OCI-LY7 (cell line): Measurements from ENCODE around the gene GALNT4. TPM values are rescaled to one million over a fixed set of nuclear protein-coding genes. Genes with fewer than 3 reads are reported as not detected.

Experiments
- BruUV-seq: library from RNA; stranded (reverse); fragments of 400-500 nt; replicated peaks from 2 replicates; lab custom pipeline; 2021; lab: Mats Ljungman, UMichigan
- CTCF ChIA-PET: fragments of 300-600 bp; sonication (Branson Sonifier 250); formaldehyde crosslinking; loops from one replicate; lab custom pipeline; 2022; ENCODE audit warnings: antibody characterized with exemption; ENCODE audit not compliant: unreplicated experiment; lab: Charles Lee
- POLR2A ChIA-PET: fragments of 300-600 bp; sonication (Branson Sonifier 250); formaldehyde crosslinking; loops from one replicate; lab custom pipeline; 2022; ENCODE audit warnings: antibody characterized with exemption; lab: Charles Lee
- DNase-seq: peaks from one replicate; pipeline ENCODE4 v3.0.0-alpha.2; 2015; ENCODE audit warnings: low spot score
- H2AFZ ChIP-seq: fragments of 200-600 bp; sonication (generic), shearing (Covaris generic); 2 replicates; pipeline ENCODE4 v1.6.1; 2014; ENCODE audit warnings: mild to moderate bottlenecking, antibody characterized with exemption, low read length, moderate library complexity
- H3K27ac ChIP-seq: fragments of 200-600 bp; sonication (generic); 2 replicates; pipeline ENCODE4 v1.5.1; 2014; ENCODE audit warnings: mixed run types, low read depth, mild to moderate bottlenecking, moderate library complexity, low read length, inconsistent platforms; ENCODE audit not compliant: poor library complexity, severe bottlenecking
- H3K36me3 ChIP-seq: fragments of 200-600 bp; sonication (generic); 2 replicates; pipeline ENCODE4 v1.6.1; 2014; ENCODE audit warnings: mild to moderate bottlenecking, antibody characterized with exemption, low read length, moderate library complexity, mixed read lengths; ENCODE audit not compliant: insufficient read depth
- H3K4me1 ChIP-seq: fragments of 200-600 bp; sonication (generic); 2 replicates; pipeline ENCODE4 v1.5.1; 2014; ENCODE audit warnings: mild to moderate bottlenecking, low read length; ENCODE audit not compliant: insufficient read depth, poor library complexity, severe bottlenecking
- H3K4me2 ChIP-seq: fragments of 200-600 bp; sonication (generic); 2 replicates; pipeline ENCODE4 v1.6.1; 2014; ENCODE audit warnings: mild to moderate bottlenecking, low read length
- H3K4me3 ChIP-seq: fragments of 200-600 bp; sonication (generic); 2 replicates; pipeline ENCODE4 v1.5.1; 2014; ENCODE audit warnings: mild to moderate bottlenecking, low read depth, low read length; ENCODE audit not compliant: poor library complexity, severe bottlenecking
- H3K79me2 ChIP-seq: fragments of 200-600 bp; sonication (generic); 2 replicates; pipeline ENCODE4 v1.6.1; 2016; ENCODE audit warnings: low read depth, mild to moderate bottlenecking, low read length, moderate library complexity, mixed read lengths; ENCODE audit not compliant: insufficient read depth
- H3K9me2 ChIP-seq: fragments of 200-600 bp; sonication (generic); 2 replicates; pipeline ENCODE4 v1.6.1; 2016; ENCODE audit warnings: mild to moderate bottlenecking, low read length, mixed read lengths; ENCODE audit not compliant: insufficient read depth
- H3K9me3 ChIP-seq: fragments of 200-600 bp; sonication (generic); 2 replicates; pipeline ENCODE4 v1.6.1; 2014; ENCODE audit warnings: mild to moderate bottlenecking, mixed run types, low read length, mixed read lengths
- H4K20me1 ChIP-seq: fragments of 200-600 bp; sonication (generic); 2 replicates; pipeline ENCODE4 v1.6.1; 2014; ENCODE audit warnings: mild to moderate bottlenecking, antibody characterized with exemption, low read length, moderate library complexity, mixed read lengths; ENCODE audit not compliant: insufficient read depth
- CTCF ChIP-seq: fragments of 200-600 bp; sonication (generic); conservative IDR thresholded peaks from 2 replicates; pipeline ENCODE4 v1.5.1; 2014; ENCODE audit warnings: mild to moderate bottlenecking, antibody characterized with exemption, low read length, moderate library complexity, mixed read lengths
- EZH2phosphoT487 ChIP-seq: fragments of 200-600 bp; sonication (generic); IDR thresholded peaks from 2 replicates; pipeline ENCODE4 v1.6.1; 2018; ENCODE audit warnings: low read depth, borderline replicate concordance, mild to moderate bottlenecking, mixed run types, antibody characterized with exemption, low read length, moderate library complexity, mixed read lengths
- intact Hi-C: fragments of 100-400 bp; cut with micrococcal nuclease; formaldehyde crosslinking; loops from one replicate; pipeline ENCODE4 v1.10.0; 2022; ENCODE audit not compliant: unreplicated experiment
- total RNA-seq, 2 experiments: library from RNA; depleted of rRNA in 1 of 2; stranded (reverse); fragments of >200 nt in 1 of 2; shearing (Covaris generic) in 1 of 2; gene quantifications; 2 replicates each; pipeline ENCODE4 v1.2.3, GENCODE V29; 2014 to 2022

The GALNT4 gene
- total RNA-seq, 2 experiments from 2014 or later: 2.1 to 3.7 TPM

- Histone ChIP-seq H3K9me2 (no peaks in the 10 kb centered on the region), H3K4me2 (no peak overlapping the region), H3K27ac (no peak overlapping the region), H2AFZ (no peak overlapping the region), H3K9me3 (no peaks in the 10 kb centered on the region), H3K36me3 (no peaks in the 10 kb centered on the region), H3K4me1 (peaks cover 5% of the 10 kb centered on the region), H3K4me3 (no peak overlapping the region), H3K79me2 (no peaks in the 10 kb centered on the region), H4K20me1 (no peaks in the 10 kb centered on the region)
- POLR2A ChIA-PET: interaction anchor here (0.6 to 1.4 kb wide), 6 partner anchors 27 to 714 kb away, joined by 3 to 4 read pairs (median 3); no protein-coding TSS in a partner anchor
- TF ChIP-seq EZH2phosphoT487 (no peak), CTCF (no peak)
- no peak for DNase-seq
- CTCF ChIA-PET: interaction anchor here (1.7 kb wide), 1 partner anchor 620 kb away, joined by 5 read pairs; no protein-coding TSS in a partner anchor
- intact Hi-C loops: loop anchor here (5.0 to 10.0 kb wide), 4 partner anchors 163 to 1313 kb away; partner anchors contain the start of gene ATP2B1
- BruUV-seq: no TSS peak
Measured at GRCh38 chr12:89544022-89544421, 19.4 kb upstream of the GALNT4 start.

- Histone ChIP-seq H2AFZ (no peak overlapping the region), H3K4me1 (peaks cover 5% of the 10 kb centered on the region), H4K20me1 (no peaks in the 10 kb centered on the region), H3K9me3 (no peaks in the 10 kb centered on the region), H3K27ac (no peak overlapping the region), H3K79me2 (no peaks in the 10 kb centered on the region), H3K4me2 (no peak overlapping the region), H3K4me3 (no peak overlapping the region), H3K9me2 (no peaks in the 10 kb centered on the region), H3K36me3 (no peaks in the 10 kb centered on the region)
- peak; percentile 79 for DNase-seq
- intact Hi-C loops: loop anchor here (1.0 to 10.0 kb wide), 6 partner anchors 164 to 1314 kb away; partner anchors contain the start of gene ATP2B1
- POLR2A ChIA-PET: interaction anchor here (0.6 to 1.1 kb wide), 2 partner anchors 28 to 154 kb away, joined by 3 to 4 read pairs; no protein-coding TSS in a partner anchor
- BruUV-seq: no TSS peak
- CTCF ChIA-PET: interaction anchor here (0.5 to 1.7 kb wide), 3 partner anchors 17 to 621 kb away, joined by 3 to 5 read pairs (median 3); partner anchors contain the start of gene POC1B
- TF ChIP-seq CTCF (peak; percentile 98), EZH2phosphoT487 (no peak)
Measured at GRCh38 chr12:89542912-89543592, 18.5 kb upstream of the GALNT4 start.

- Histone ChIP-seq H3K79me2 (no peaks in the 10 kb centered on the region), H3K9me2 (no peaks in the 10 kb centered on the region), H3K9me3 (no peaks in the 10 kb centered on the region), H3K4me2 (no peak overlapping the region), H4K20me1 (no peaks in the 10 kb centered on the region), H3K4me3 (no peak overlapping the region), H2AFZ (no peak overlapping the region), H3K27ac (no peak overlapping the region), H3K4me1 (peaks cover 5% of the 10 kb centered on the region), H3K36me3 (no peaks in the 10 kb centered on the region)
- intact Hi-C loops: loop anchor here (2.0 to 10.0 kb wide), 5 partner anchors 165 to 1315 kb away; partner anchors contain the start of gene ATP2B1
- ChIA-PET CTCF (interaction anchor here (0.5 to 1.4 kb wide), 2 partner anchors 16 to 472 kb away, joined by 3 read pairs; partner anchors contain the start of gene POC1B), POLR2A (no interaction called here)
- no peak for DNase-seq
- TF ChIP-seq CTCF: no peak
- BruUV-seq: no TSS peak
Measured at GRCh38 chr12:89542236-89542635, 17.6 kb upstream of the GALNT4 start.
